BE2C (cell line): Measurements from ENCODE around the gene IL11RA.

Source experiments
- DNase-seq: peaks from one replicate; pipeline ENCODE4 v3.0.0-alpha.2; 2020
- H3K27me3 ChIP-seq: fragments of 250-450 bp; sonication (Bioruptor Pico); 2 replicates; pipeline ENCODE4 v1.5.1; 2020; ENCODE audit warnings: mild to moderate bottlenecking
- H3K36me3 ChIP-seq: fragments of 250-450 bp; sonication (Bioruptor Pico); 2 replicates; pipeline ENCODE4 v1.5.1; 2020; ENCODE audit warnings: mild to moderate bottlenecking
- H3K4me1 ChIP-seq: fragments of 250-450 bp; sonication (Bioruptor Pico); 2 replicates; pipeline ENCODE4 v1.5.1; 2020
- H3K4me3 ChIP-seq: 2 replicates; pipeline ENCODE4 v1.5.1; 2011; ENCODE audit warnings: low read depth, low read length
- H3K9me3 ChIP-seq: fragments of 250-450 bp; sonication (Bioruptor Pico); 2 replicates; pipeline ENCODE4 v1.5.1; 2020
- TF ChIP-seq, protein P1 (sequence below): IDR thresholded peaks from 2 replicates; pipeline ENCODE4 v1.5.1; 2012; ENCODE audit warnings: mild to moderate bottlenecking, low read depth, low read length

The IL11RA gene

DNA sequence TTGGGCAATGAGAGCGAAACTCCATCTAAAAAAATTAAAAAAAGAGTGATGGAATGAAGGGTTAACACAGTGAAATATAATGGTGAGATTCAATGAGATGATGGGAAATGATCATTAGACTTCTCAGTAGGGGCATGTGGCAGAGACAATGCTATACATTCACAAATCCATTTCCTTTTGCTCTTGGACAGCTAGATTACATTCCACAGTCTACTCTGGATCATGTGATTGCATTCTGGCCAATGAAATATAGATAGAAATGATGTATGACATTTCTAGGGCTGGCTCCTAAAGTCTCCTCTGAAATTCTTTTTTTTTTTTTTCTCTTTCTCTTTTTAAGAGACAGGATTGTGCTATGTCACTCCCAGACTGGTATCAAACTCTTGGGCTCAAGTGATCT is 9.3 kb upstream of the IL11RA start:
- Histone ChIP-seq H3K4me1 (peaks cover 8% of the 10 kb centered on the region), H3K36me3 (no peaks in the 10 kb centered on the region), H3K9me3 (no peaks in the 10 kb centered on the region), H3K27me3 (no peaks in the 10 kb centered on the region), H3K4me3 (no peak overlapping the region)
- TF ChIP-seq, protein P1, sequence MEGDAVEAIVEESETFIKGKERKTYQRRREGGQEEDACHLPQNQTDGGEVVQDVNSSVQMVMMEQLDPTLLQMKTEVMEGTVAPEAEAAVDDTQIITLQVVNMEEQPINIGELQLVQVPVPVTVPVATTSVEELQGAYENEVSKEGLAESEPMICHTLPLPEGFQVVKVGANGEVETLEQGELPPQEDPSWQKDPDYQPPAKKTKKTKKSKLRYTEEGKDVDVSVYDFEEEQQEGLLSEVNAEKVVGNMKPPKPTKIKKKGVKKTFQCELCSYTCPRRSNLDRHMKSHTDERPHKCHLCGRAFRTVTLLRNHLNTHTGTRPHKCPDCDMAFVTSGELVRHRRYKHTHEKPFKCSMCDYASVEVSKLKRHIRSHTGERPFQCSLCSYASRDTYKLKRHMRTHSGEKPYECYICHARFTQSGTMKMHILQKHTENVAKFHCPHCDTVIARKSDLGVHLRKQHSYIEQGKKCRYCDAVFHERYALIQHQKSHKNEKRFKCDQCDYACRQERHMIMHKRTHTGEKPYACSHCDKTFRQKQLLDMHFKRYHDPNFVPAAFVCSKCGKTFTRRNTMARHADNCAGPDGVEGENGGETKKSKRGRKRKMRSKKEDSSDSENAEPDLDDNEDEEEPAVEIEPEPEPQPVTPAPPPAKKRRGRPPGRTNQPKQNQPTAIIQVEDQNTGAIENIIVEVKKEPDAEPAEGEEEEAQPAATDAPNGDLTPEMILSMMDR, result no peak
- DNase-seq, result no peak

DNA sequence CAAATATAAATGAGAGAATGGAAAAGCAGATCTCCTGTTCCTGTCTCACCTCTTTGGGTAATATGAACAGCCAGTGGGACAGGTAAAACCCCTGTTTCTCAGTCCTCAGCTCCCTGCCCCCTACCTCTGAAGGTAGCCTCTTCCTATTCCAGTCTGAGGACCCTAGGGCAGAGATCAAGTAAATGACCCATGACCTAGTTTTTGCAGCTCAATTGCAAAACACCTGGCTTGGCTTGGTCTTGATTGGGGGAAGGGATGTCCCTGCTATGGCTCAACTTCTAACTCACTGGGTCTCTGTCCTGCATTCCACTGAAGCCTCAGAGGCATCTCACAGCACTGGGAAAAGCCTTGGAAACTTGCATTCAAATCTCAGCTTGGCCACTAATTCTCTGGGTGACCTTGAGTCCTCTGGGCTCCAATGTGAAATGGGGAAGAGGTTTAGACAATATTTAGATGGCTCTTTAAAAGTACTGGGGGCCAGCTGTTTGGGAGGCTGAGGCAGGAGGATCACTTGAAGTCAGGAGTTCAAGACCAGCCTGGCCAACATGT is 7.1 kb upstream of the IL11RA start:
- TF ChIP-seq, protein P1, result no peak
- H3K9me3 ChIP-seq, result no peaks in the 10 kb centered on the region
- peaks cover 3% of the 10 kb centered on the region for H3K4me1 ChIP-seq
- peaks cover 14% of the 10 kb centered on the region for H3K36me3 ChIP-seq
- no peak overlapping the region for H3K4me3 ChIP-seq
- no peak for DNase-seq
- no peaks in the 10 kb centered on the region for H3K27me3 ChIP-seq

DNA sequence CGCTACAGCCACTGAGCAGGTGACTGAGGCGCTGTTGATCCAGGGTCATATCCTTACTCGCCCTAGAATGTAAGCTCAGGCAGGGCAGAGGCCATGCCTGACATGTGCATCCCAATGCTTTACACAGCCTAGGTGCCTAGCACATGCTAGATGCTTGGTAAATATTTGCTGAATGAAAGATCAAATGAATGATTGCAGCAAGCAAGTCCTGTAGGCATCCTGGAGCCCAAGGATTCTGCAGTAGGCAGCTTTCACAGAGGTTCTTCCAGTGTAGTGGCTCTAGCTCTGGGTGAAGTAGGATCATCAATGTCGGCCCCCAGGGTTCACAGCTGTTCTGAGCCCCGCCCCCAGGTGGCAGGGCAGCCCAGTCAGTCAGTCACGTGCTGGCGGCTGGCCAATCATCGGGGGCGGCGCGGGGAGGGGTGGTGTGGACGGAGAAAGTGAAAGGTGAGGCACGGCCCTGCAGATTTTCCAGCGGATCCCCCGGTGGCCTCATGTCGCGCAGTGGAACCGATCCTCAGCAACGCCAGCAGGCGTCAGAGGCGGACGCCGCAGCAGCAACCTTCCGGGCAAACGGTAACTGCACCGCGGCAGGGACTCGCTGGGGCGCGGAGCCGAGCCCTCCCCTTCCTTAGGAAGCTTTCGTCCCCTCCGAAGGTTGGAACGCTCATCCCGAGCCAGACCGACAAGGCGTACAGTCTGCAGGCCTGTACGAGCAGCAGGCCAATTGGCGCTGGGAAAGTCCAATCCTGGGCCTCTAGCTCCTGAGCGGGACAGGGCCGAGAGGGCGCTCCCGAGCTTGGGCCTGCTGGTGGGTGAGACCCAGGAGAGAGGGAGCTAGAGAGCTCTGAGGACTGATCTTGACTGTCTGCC is 5.5 kb upstream of the IL11RA start, which contains the start of gene GALT:
TSS of gene GALT (plus strand) at position 465 of the 873 bp plus-strand sequence. CDS start at position 495, 30 bp downstream.
- TF ChIP-seq, protein P1, result peak; percentile 59
- Histone ChIP-seq H3K4me3 (peak within 1 kb of the TSS; percentile 93), H3K4me1 (peaks cover 12% of the 10 kb centered on the region)

DNA sequence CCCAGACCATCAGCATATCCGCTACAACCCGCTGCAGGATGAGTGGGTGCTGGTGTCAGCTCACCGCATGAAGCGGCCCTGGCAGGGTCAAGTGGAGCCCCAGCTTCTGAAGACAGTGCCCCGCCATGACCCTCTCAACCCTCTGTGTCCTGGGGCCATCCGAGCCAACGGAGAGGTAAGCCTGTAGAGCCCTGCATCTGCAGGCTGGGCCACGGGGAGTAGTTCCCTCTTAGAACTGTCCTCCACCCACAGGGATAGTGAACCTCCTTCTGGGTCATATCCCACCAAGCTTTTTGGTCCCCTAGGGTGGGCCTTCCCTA is 4.9 kb upstream of the IL11RA start:
- H3K36me3 ChIP-seq, result peaks cover 14% of the 10 kb centered on the region
- H3K9me3 ChIP-seq, result no peaks in the 10 kb centered on the region
- H3K27me3 ChIP-seq, result no peaks in the 10 kb centered on the region
- TF ChIP-seq, protein P1, result no peak
- H3K4me1 ChIP-seq, result peaks cover 18% of the 10 kb centered on the region
- H3K4me3 ChIP-seq, result peak overlapping the region; percentile 93
- DNase-seq, result no peak

More for the DNA sequence above, 5.5 kb upstream of the IL11RA start, which contains the start of gene GALT:
- H3K9me3 ChIP-seq, result no peaks in the 10 kb centered on the region
- peak; percentile 98 for DNase-seq
- H3K27me3 ChIP-seq, result no peaks in the 10 kb centered on the region
- peaks cover 14% of the 10 kb centered on the region for H3K36me3 ChIP-seq

DNA sequence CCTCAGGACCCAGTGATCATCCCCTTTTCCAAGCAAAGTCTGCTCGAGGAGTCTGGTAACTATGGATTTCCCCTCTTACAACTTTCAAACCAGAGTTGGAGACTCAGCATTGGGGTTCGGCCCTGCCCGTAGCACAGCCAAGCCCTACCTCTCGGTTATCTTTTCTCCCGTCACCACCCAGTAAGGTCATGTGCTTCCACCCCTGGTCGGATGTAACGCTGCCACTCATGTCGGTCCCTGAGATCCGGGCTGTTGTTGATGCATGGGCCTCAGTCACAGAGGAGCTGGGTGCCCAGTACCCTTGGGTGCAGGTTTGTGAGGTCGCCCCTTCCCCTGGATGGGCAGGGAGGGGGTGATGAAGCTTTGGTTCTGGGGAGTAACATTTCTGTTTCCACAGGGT is 4.3 kb upstream of the IL11RA start:
- H3K36me3 ChIP-seq, result peaks cover 14% of the 10 kb centered on the region
- no peak for DNase-seq

More for the DNA sequence above, 4.3 kb upstream of the IL11RA start:
- H3K4me3 ChIP-seq, result peak overlapping the region; percentile 93
- TF ChIP-seq, protein P1, result no peak
- no peaks in the 10 kb centered on the region for H3K9me3 ChIP-seq
- no peaks in the 10 kb centered on the region for H3K27me3 ChIP-seq
- peaks cover 22% of the 10 kb centered on the region for H3K4me1 ChIP-seq
